NCI-H748 treated with DMSO at 0.1 percent for 48 hours (cell line): ENCODE measurements around the gene ABR.
"Not testable (repeated sequence)": the region's sequence is repeated elsewhere in the genome, so short reads cannot be mapped to it uniquely, and the experiment has no call there.

Source experiments
- DNase-seq: peaks from one replicate; lab custom pipeline; 2025; lab: John Stamatoyannopoulos, UW

The ABR gene

GRCh38 chr17:1071103-1071825 lies 108.5 kb downstream of the ABR start:
- no peak for DNase-seq

- DNase-seq, result no peak
These were observed 109.4 kb downstream of the ABR start for GRCh38 chr17:1070411-1070810.

- no peak for DNase-seq
These were observed 109.9 kb downstream of the ABR start for GRCh38 chr17:1069847-1070246.

GRCh38 chr17:1068356-1068755 lies 111.4 kb downstream of the ABR start:
- no peak for DNase-seq

DNA sequence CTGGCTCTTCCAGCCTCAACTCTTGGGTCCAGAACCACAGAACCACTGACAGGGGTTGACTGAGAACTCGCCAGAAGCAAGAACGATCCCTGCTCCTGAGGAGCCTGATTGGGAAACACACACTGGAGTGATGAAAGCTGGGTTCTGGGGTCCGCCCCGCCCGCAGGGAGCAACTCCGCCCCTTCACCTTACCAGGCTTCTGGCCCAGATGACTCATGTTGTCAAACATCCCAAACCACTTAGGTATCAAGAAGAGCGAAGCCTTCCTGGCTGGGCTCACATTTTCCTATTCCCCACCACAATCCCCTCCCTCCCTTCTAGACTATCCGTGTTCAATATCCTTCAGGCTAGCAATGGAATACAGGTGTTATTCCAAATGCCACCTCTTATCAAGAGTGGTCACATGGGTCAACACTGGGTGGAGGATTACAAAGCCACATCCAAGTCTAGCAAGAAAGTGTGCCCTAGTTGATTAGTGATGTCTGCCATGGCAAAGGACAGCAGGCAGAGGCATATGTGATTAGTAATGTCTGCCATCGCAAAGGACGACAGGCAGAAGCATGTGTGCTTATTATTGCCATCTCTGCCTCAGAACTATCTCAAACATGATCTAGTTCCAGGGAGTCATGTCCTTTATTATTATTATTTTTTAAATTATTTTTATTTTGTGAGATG lies 112.4 kb downstream of the ABR start:
- no peak for DNase-seq

- DNase-seq, result not testable (repeated sequence)
These were observed 114.4 kb downstream of the ABR start for GRCh38 chr17:1065416-1065815.

DNA sequence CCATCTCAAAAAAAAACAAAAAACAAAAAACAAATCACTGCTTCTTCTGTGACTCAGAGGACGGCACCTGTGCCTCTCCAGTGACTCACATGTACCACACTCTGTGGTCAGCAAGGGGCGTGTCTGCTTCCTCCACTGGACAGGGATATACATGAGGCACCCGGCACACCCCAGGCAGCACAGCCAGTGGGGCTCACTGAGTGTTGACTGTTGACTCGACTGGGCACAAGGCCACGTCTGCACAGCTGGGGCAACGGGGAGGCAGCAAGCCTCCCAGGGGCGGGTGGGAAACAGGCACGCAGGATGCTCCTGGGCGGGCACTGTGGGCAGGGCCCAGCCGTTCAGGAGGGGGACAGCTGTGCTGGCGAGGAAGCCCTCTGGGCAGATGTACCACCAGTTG lies 118.8 kb downstream of the ABR start:
- DNase-seq, result no peak

DNA sequence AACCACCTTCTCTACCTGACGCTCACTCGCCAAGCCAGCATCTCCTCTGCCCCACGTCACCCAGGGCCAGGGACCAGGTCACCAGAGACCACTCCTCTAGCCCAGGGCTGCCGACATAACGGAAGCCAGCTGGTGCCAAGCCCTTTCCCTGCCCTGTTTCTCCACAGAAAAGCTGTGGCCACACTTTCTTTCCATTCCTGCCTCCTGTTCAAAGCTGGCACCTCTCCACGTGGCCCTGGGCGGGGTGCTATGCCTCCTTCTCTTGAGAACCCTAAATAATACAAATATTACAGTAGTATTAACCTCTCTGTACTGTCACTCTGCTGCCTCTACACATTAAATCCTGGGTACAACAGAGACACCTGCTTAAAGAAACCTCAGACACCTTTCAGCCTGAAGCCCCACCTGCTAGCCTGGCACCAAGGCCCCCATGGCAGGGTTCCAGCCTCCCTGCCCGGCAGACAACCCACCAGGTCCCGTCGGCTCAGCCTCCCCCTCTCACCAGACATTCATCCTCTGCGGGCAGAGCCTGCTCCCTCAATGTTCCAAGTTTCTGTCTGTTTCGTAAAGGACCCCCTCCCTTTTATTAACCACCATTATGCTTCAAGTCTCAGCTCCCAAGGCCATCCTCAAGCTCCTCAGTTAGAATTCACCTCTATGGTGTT lies 120.5 kb downstream of the ABR start:
- no peak for DNase-seq

GRCh38 chr17:1058423-1059130 lies 121.2 kb downstream of the ABR start:
- no peak for DNase-seq

DNA sequence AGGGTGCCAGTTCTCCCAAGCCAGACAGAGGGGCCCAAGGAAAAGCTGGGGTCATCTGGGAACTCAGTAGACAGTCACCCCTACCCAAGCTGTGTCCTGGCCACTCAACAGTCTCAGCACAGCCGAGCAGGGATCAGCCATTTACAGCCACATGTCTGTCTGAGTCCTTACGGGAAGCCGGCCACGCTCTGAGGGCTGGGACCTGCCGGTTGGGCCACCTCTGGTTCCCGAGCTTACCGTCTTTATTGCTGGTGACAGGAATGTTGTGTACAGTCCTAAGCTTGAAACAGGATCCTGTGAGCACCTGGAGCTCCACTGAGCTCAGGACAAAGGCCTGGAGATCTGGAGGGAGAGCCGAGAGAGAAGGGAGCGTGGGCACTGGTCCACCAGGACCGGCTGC lies 123.0 kb downstream of the ABR start:
- no peak for DNase-seq

DNA sequence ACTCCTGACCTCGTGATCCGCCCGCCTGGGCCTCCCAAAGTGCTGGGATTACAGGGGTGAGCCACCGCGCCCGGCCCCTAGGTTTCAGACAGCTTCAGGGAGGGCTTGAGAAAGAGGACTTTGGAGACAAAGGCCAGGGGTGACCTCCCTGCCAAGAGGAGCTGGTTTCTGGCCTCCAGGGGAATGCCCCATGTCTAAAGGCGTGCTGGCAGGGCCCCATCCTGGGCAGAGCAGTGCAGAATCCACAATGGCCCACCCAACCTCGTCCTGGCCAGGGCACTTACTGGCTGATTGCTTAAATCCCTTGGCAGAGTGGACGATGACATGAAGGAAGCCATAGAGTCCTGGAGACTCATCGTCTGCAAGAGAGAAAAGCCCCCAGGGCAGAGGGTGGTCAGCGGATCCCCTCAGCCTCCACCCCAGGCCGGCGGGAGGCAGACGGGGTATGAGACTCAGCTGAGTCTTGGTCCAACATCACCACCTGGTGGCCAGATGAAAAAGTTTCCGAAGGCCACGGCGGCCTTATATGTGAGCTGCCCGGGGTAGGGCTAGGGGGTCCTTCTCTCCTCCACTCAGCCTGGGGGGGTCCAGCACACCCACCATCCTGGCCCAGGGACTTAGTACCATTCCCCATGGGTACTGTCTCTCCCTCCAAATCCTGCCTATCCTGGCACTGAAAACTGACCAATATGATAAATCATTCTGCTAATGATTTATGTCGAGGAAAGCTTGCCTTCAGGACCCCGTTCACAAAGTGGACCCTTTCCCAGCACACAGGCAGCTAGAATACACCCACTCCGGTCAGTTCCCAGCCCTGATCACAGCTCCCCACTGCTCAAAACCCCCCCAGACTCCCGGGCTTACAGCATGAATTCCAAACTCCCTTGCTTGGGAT lies 123.8 kb downstream of the ABR start:
- DNase-seq, result no peak

DNA sequence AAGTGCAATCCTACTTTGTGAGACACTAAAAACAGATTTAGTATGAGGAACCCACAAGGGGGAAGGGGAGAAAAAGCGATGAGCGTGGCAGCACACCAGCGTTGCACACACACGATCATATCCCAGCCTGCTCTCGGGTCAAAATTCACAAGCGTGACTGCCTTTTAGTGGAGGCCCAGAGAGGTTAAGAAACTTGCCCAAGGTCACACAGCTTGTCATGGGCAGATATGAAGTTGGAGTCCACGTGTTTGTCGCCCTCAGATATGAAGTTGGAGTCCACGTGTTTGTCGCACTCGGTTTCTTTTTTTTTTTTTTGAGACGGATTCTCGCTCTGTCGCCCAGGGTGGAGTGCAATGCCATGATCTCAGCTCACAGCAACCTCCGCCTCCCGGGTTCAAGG lies 124.5 kb downstream of the ABR start:
- no peak for DNase-seq

DNA sequence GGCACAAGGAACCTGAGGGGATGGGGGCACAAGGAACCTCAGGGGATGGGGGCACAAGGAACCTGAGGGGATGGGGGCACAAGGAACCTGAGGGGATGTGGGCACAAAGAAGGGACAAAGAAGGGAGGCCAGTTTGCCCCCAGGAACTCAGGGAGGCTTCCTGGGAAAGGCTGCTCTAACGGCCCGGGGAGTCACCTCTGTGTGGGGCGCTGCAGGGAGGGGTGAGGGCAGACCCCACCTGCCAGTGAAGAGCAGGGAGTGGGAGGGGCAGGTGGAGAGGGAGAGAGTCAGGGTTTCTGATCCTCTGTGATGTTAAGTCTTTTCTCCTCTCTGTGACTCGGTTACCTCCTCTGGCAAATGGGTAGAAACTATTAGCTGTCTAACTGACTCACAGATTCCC lies 125.1 kb downstream of the ABR start:
- DNase-seq, result no peak

- DNase-seq, result no peak
These were observed 126.0 kb downstream of the ABR start for GRCh38 chr17:1053661-1054360.

- no peak for DNase-seq
These were observed 128.5 kb downstream of the ABR start for GRCh38 chr17:1050996-1051925.

DNA sequence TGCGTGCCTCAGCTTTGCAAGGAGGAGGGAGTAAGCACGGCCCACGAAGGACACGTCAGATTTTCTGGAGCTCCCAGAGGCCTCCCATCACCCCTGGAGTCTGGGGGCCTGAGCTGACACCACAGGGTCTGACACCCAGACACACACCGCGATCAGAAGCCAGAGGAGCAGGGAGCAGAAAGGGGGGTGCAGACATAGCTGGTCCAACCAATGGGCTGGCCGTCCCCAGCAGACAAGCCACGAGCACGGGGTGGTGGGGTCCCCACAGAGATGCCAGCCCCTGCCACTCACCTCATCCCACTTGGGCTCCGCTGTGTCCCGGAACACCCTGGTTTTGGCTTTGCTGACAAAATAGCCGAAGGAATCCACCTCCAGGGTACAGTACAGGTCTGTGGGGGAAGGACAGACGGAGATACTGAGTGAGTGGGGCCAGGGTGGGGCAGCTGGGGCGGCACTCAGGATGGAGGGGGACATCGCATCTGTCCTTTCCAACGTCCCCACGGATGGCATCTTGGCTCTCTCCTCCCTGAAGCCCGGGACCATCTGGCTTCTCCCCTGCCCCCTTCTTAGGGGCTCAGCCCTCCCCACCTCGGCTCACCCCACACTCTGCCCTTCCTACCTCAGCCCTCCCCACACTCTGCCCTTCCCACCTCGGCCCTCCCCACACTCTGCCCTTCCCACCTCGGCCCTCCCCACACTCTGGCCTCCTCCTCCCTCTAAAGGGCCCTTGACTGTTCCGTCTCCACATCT lies 129.4 kb downstream of the ABR start:
- no peak for DNase-seq

GRCh38 chr17:1049446-1050225 lies 130.1 kb downstream of the ABR start:
- no peak for DNase-seq

DNA sequence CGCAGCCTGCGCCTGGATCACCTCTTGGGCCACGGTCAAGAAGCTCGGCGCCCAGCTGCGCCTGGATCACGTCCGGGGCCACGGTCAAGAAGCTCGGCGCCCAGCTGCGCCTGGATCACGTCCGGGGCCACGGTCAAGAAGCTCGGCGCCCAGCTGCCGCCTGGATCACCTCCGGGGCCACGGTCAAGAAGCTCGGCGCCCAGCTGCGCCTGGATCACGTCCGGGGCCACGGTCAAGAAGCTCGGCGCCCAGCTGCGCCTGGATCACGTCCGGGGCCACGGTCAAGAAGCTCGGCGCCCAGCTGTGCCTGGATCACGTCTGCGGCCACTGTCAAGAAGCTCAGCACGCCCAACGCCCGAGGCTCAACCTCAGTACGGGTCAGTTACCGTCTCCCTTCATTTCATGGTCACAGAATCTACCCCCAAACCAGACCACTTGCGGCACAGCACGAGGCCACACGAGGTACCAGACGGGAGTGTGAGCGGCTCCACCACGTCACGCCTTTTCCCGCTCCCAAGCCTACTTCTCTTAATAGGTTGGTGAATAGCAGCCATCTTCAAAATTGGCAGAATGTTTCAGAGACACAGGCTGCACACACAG lies 131.2 kb downstream of the ABR start:
- not testable (repeated sequence) for DNase-seq
